M059J (cell line): ENCODE measurements around the gene GRM4. TPM values are rescaled to one million over a fixed set of nuclear protein-coding genes. Genes with fewer than 3 reads are reported as not detected.

Source experiments
- DNase-seq: peaks from one replicate; pipeline ENCODE4 v3.0.0-alpha.2; 2012; ENCODE audit warnings: low read depth
- total RNA-seq: library from RNA; depleted of rRNA; stranded (reverse); fragments of >200 nt; shearing (Covaris generic); gene quantifications from 2 replicates; pipeline ENCODE4 v1.2.3, GENCODE V29; 2014

GRM4 gene
- total RNA-seq, 1 experiment from 2014 or later, result not detected

- DNase-seq, result no peak
Measured at GRCh38 chr6:34143196-34143883, 2.5 kb downstream of the GRM4 start.

- DNase-seq, result no peak
Measured at GRCh38 chr6:34142061-34142998, 3.6 kb downstream of the GRM4 start.

DNA sequence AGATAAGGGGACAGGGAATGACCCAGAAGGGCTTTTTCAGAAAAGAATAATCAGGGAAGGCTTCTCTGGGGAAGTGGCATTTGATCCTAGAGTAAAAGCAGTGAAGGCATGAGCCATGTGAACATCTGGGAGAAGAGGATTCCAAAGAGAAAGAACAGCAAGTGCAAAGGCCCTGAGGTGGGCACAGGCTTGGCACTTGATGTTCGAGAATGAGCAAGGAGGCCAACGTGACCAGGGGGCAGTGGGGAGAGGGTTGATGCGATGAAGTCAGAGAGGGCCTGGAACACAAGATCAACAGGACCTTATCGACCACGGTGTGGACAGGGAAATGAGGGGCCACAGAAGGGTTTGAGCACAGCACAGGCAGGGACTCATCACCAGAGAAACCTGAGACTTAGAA is 5.8 kb downstream of the GRM4 start:
- DNase-seq, result no peak

DNA sequence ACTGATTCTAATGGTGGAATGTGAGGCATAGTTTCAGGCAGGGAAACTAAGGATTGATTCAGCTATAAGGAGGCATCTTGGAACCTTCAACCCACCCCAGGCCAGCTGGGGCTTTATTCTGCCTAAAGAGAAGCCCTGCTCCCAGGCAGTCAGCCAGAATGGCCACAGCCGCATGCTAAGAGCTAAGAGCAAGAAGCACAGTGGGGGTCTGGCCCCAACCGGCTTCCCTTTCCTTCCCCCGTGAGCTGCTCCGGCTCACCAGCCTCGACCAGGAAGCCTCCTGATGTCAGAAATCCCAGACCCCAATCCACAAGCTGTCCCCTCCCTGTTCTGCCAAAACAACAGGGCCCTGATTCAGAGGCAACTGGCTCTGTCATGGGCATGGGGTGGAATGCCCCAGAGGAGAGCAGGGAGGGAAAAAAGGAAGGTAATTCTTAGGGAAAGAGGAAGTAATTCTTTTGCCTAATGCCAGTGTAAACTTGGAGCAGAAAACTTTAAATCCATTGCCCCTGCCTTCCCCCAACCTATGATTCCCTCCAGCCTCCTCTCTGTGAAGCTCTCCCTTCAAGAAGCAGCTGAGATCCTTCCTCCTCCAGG is 6.9 kb downstream of the GRM4 start:
- no peak for DNase-seq

DNA sequence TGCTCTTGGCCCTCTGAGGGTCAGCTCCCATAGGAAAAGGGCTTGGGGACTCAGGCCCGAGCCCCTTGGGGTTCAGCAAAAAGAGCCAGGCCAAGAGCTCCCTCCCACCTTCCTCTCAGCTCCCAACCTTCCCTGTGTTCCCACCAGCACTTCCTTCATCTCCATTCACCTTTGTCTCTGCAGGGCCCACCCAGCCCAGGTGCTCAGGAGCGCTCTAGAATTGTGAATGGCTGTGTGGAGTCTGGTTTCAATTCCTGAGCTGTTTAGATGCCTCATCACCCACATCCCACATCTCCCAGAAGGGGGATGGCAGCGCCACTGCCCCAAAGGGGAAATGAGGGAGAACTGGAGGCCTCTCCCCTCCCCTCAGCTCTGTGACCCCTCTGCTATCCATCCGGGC is 7.7 kb downstream of the GRM4 start:
- DNase-seq, result no peak

DNA sequence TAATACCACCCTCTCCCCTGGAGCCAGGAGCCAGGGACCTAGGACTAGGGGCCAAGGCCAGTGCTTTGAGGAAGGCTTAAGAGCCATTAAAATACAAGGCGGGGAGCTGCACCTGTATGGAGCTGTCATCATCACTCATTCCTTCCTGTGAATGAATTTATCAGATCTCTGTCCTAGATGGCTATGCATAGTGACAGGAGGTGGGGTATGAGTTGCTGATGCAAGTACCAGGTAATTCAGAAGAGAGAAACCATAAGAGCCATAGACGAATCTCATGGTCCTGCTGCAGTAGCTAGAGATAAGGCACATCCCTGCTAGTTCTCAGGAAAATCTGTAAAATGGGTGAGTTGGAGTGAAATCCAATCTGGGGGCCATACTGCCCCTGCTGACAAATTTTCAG is 10.3 kb downstream of the GRM4 start:
- no peak for DNase-seq

GRCh38 chr6:34132486-34133185 is 13.3 kb downstream of the GRM4 start:
- DNase-seq, result peak; percentile 51

GRCh38 chr6:34131326-34132290 is 14.3 kb downstream of the GRM4 start:
- no peak for DNase-seq

DNA sequence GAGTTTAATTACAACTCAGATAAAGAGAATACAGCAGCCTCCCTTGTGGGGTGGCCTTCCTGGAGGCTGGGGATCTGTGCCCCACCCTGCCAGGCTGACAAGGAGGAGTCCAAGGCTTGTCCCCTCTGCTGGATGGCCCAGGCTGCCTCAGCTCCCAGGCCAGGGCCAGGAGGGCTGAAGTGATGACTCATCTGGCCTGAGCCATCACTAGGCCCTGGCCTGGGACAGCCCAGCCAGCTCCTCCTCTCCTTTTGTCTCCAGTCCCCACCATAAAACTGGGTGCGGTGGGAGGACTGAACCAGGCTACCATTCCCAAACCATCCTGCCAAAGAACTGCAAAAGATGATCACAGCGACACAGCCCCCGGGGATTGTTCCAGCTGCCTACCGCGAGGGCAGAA is 15.0 kb downstream of the GRM4 start:
- DNase-seq, result peak; percentile 36

DNA sequence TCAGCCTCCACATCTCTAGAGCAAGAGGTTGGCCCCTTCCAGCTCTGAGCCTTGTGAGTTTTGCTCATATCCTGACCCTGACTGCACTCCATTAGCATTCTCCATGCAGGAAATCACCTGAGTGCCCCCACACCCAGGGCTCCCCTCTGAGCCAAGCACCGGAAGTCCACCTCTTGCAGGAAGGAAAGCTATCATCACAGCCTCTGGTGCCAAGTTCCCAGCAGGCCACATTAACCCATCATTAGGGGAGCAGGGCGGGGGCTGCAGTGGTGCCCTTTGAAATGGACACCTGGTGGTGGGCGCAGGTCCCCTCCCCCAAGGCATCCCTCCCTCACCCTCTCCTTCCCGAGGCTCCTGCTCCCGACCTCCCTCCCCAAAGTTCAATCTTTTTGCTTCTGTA is 16.1 kb downstream of the GRM4 start:
- DNase-seq, result no peak

DNA sequence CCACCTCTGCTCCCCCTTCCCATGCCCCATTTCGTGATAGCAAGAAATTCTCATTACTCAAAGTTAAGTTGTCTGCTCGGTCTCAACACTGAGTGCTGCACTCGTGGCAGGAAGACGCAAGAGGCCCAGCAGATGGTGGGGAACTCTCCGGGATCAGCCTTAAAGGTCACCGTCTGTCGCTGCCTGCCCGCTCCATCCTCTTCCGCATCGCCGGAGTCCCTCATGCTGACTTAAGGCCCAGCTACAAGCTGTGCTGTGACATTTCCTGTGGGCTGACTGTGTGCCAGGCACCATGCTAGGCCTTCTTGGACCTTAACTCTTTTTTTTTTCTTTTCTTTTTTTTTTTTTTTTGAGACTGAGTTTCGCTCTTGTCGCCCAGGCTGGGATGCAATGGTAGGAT is 17.8 kb downstream of the GRM4 start:
- DNase-seq, result no peak

GRCh38 chr6:34126419-34126818 is 19.5 kb downstream of the GRM4 start:
- DNase-seq, result no peak

DNA sequence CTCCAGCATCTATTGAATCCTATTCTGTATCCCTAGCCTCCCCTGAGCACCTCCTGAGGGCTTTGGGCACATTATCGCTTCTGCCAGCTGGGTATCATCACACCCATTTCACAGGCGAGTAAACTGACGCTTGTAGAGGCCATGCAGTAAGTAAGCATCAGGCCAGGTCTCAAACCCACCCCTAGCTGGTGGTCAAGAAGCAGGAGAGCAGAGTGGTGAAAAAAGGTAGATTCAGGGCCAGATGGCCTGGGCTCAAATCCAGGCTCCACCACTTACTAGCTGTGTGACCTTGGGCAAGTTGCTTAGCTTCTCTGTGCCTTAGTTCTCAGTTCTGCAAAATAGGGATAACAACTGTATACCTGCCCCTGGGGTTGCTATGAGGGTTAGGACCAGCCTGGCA is 19.9 kb downstream of the GRM4 start:
- no peak for DNase-seq

- DNase-seq, result no peak
Measured at GRCh38 chr6:34120953-34121675, 24.8 kb downstream of the GRM4 start.

- no peak for DNase-seq
Measured at GRCh38 chr6:34115915-34116314, 30.0 kb downstream of the GRM4 start.

DNA sequence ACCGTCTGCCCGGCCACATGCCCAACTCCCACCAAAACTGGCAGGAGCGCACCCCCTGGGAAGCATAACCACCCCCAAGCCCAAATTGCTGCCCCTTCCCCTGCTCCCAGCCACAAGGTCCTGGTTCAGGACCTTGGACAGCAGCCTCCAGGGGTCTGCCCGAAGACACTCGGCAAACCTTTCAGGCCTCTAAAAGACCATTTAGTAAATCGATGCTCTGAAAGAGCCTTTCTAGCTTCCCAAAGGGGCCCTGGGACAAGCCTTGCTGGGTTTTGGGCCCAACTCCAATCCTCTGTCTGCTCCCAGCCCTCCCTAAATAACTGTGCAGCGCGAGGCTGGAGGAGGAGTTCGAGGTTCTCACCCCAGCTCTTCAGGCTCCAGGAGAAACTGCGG is 30.5 kb downstream of the GRM4 start:
- DNase-seq, result peak; percentile 38

DNA sequence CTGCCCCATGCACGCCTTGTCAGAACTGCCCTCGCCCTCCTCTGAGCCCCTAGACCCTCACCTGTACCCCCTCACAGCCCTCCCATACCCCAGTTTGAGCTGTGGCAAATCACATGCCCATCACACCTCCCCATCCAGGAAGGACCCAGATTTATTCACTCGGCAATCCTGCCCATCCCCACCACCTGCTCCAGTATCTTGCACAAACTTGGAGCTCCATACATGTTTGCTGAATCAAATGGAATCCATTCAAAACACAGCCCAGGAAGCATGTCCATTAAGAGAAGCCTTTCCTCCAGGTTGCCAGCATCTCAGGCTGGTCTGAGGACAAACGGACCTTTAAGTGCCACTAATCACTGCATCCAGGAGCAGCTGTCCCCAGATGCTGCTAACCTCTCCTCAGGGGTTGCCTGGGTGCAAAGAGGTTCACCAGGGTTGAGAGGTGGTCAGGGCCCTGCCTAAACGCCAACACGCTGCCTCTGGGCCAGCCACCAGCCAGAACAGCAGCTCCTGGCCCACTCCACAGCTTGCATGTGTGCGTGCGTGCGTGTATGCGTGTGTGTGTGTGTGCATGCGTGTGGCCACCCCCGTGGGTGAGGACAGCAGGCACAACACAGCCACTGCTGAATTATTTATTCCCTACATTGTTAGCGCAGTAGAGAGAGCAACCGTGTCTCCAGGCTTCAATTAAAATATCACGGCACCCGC is 31.0 kb downstream of the GRM4 start:
- DNase-seq, result no peak

DNA sequence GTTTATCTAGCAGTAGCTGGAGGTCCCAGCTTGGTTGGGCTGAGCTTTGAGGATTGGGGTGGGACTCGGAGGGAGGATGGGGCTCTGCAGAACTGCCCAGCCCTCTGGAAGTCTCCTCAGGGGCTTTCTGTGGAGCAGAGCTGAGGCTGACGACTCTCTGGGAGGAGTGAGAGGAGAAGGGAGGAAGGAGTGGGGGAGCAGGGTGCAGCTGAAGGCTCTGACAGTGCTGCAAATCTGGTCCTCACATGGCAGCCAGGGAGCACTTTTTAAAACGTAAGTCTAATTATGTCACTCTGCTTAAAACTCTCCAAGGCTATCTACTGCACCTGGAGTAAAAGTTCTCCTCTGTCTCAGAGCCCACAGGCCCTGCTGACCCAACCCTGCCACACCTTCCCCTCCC is 32.4 kb downstream of the GRM4 start:
- no peak for DNase-seq

- DNase-seq, result no peak
Measured at GRCh38 chr6:34112126-34112525, 33.8 kb downstream of the GRM4 start.

DNA sequence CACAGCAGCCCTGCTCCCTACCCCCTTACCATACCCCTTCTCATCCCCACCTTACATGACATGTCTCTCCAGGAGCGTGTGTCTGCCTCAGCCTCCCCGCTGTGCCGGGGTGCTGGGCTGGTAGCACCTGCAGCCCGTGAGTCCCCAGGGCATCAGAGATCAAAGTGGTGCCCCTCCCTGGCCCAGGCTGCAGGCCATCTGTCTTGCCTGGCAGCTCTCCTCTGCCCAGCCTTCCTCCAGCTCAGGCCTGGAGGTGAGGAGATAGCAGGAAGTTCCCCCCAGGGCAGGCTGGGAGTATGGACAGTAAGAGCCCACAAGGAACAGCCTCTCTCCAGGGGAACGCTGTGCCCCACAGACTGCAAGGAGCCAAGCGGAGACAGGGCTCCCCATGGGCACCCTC is 35.3 kb downstream of the GRM4 start:
- DNase-seq, result no peak
